Skeletal muscle satellite cell (primary cell): ENCODE measurements around the gene SNX12.

Experiments
- H3K27me3 ChIP-seq: 2 replicates; pipeline ENCODE4 v1.7.0; 2013; ENCODE audit warnings: low read length; ENCODE audit not compliant: control insufficient read depth, insufficient read depth
- H3K36me3 ChIP-seq: 2 replicates; pipeline ENCODE4 v1.7.0; 2013; ENCODE audit warnings: mild to moderate bottlenecking, control low read depth, low read length; ENCODE audit not compliant: insufficient read depth
- H3K4me1 ChIP-seq: 2 replicates; pipeline ENCODE4 v1.7.0; 2013; ENCODE audit warnings: low read length; ENCODE audit not compliant: control insufficient read depth, insufficient read depth
- H3K4me2 ChIP-seq: 2 replicates; pipeline ENCODE4 v1.7.0; 2013; ENCODE audit warnings: mild to moderate bottlenecking, low read length
- H3K4me3 ChIP-seq: 2 replicates; pipeline ENCODE4 v1.7.0; 2013; ENCODE audit warnings: low read length
- H3K9ac ChIP-seq: 2 replicates; pipeline ENCODE4 v1.7.0; 2013; ENCODE audit warnings: mild to moderate bottlenecking, low read depth, low read length, moderate library complexity
- H3K9me3 ChIP-seq: replicated peaks from 2 replicates; pipeline ENCODE4 v1.7.0; 2013; ENCODE audit warnings: mild to moderate bottlenecking, control low read depth, low read length

The SNX12 gene

GRCh38 chrX:71102292-71102691 lies 34.2 kb upstream of the SNX12 start:
- Histone ChIP-seq H3K4me2 (no peak overlapping the region), H3K36me3 (no peaks in the 10 kb centered on the region), H3K4me3 (no peak overlapping the region), H3K9ac (no peak overlapping the region), H3K4me1 (peaks cover 7% of the 10 kb centered on the region), H3K27me3 (peaks cover 3% of the 10 kb centered on the region), H3K9me3 (no peaks in the 10 kb centered on the region)

GRCh38 chrX:71100581-71101505 lies 32.7 kb upstream of the SNX12 start:
- H3K9me3 ChIP-seq: no peaks in the 10 kb centered on the region
- H3K9ac ChIP-seq: no peak overlapping the region
- no peaks in the 10 kb centered on the region for H3K36me3 ChIP-seq
- H3K27me3 ChIP-seq: peaks cover 3% of the 10 kb centered on the region
- no peak overlapping the region for H3K4me3 ChIP-seq
- H3K4me2 ChIP-seq: no peak overlapping the region
- H3K4me1 ChIP-seq: peaks cover 7% of the 10 kb centered on the region

GRCh38 chrX:71099736-71100135 lies 31.6 kb upstream of the SNX12 start:
- Histone ChIP-seq H3K27me3 (peaks cover 3% of the 10 kb centered on the region), H3K4me2 (no peak overlapping the region), H3K4me1 (peaks cover 7% of the 10 kb centered on the region), H3K9me3 (no peaks in the 10 kb centered on the region), H3K9ac (no peak overlapping the region), H3K4me3 (no peak overlapping the region), H3K36me3 (no peaks in the 10 kb centered on the region)

- H3K4me1 ChIP-seq: peaks cover 7% of the 10 kb centered on the region
- H3K4me3 ChIP-seq: no peak overlapping the region
- no peaks in the 10 kb centered on the region for H3K27me3 ChIP-seq
- no peak overlapping the region for H3K9ac ChIP-seq
- no peak overlapping the region for H3K4me2 ChIP-seq
- H3K9me3 ChIP-seq: no peaks in the 10 kb centered on the region
- no peaks in the 10 kb centered on the region for H3K36me3 ChIP-seq
These were observed 30.9 kb upstream of the SNX12 start for GRCh38 chrX:71098951-71099506.

GRCh38 chrX:71098302-71098701 lies 30.2 kb upstream of the SNX12 start:
- Histone ChIP-seq H3K36me3 (no peaks in the 10 kb centered on the region), H3K4me1 (peaks cover 3% of the 10 kb centered on the region), H3K4me2 (no peak overlapping the region), H3K9me3 (no peaks in the 10 kb centered on the region), H3K27me3 (no peaks in the 10 kb centered on the region), H3K4me3 (no peak overlapping the region), H3K9ac (no peak overlapping the region)

- H3K4me2 ChIP-seq: peak overlapping the region; percentile 89
- no peaks in the 10 kb centered on the region for H3K36me3 ChIP-seq
- H3K4me1 ChIP-seq: no peaks in the 10 kb centered on the region
- peak overlapping the region; percentile 84 for H3K4me3 ChIP-seq
- H3K9me3 ChIP-seq: no peaks in the 10 kb centered on the region
- H3K9ac ChIP-seq: peak overlapping the region; percentile 57
- no peaks in the 10 kb centered on the region for H3K27me3 ChIP-seq
These were observed 28.6 kb upstream of the SNX12 start for GRCh38 chrX:71096760-71097032.

GRCh38 chrX:71095981-71096759 lies 28.0 kb upstream of the SNX12 start:
- peak overlapping the region; percentile 89 for H3K4me2 ChIP-seq
- H3K9me3 ChIP-seq: no peaks in the 10 kb centered on the region
- H3K27me3 ChIP-seq: no peaks in the 10 kb centered on the region
- H3K4me1 ChIP-seq: no peaks in the 10 kb centered on the region
- peak overlapping the region; percentile 84 for H3K4me3 ChIP-seq
- peak overlapping the region; percentile 57 for H3K9ac ChIP-seq
- no peaks in the 10 kb centered on the region for H3K36me3 ChIP-seq

- H3K27me3 ChIP-seq: no peaks in the 10 kb centered on the region
- no peaks in the 10 kb centered on the region for H3K4me1 ChIP-seq
- no peaks in the 10 kb centered on the region for H3K9me3 ChIP-seq
- peak within 1 kb of the TSS; percentile 75 for H3K9ac ChIP-seq
- peak within 1 kb of the TSS; percentile 89 for H3K4me2 ChIP-seq
- H3K4me3 ChIP-seq: peak within 1 kb of the TSS; percentile 84
- H3K36me3 ChIP-seq: no peaks in the 10 kb centered on the region
These were observed 27.4 kb upstream of the SNX12 start, which contains the start of gene FOXO4 for GRCh38 chrX:71095555-71095980. Gene FOXO4 (plus strand): TSS chrX:71095851. CDS start chrX:71096529, 678 bp downstream.

GRCh38 chrX:71095033-71095432 lies 26.9 kb upstream of the SNX12 start:
- Histone ChIP-seq H3K4me2 (peak overlapping the region; percentile 78), H3K9ac (peak overlapping the region; percentile 75), H3K27me3 (no peaks in the 10 kb centered on the region), H3K4me3 (peak overlapping the region; percentile 84), H3K36me3 (no peaks in the 10 kb centered on the region), H3K4me1 (no peaks in the 10 kb centered on the region), H3K9me3 (no peaks in the 10 kb centered on the region)

- Histone ChIP-seq H3K9ac (no peak overlapping the region), H3K9me3 (no peaks in the 10 kb centered on the region)
These were observed 23.1 kb upstream of the SNX12 start for GRCh38 chrX:71091263-71091662.

GRCh38 chrX:71085900-71086299 lies 17.8 kb upstream of the SNX12 start:
- Histone ChIP-seq H3K9me3 (no peaks in the 10 kb centered on the region), H3K4me1 (no peaks in the 10 kb centered on the region)

More at GRCh38 chrX:71091263-71091662, 23.1 kb upstream of the SNX12 start:
- Histone ChIP-seq H3K36me3 (no peaks in the 10 kb centered on the region), H3K4me2 (no peak overlapping the region), H3K4me3 (no peak overlapping the region), H3K27me3 (no peaks in the 10 kb centered on the region), H3K4me1 (no peaks in the 10 kb centered on the region)

More at GRCh38 chrX:71085900-71086299, 17.8 kb upstream of the SNX12 start:
- Histone ChIP-seq H3K4me3 (no peak overlapping the region), H3K9ac (no peak overlapping the region), H3K36me3 (no peaks in the 10 kb centered on the region), H3K4me2 (no peak overlapping the region), H3K27me3 (peaks cover 4% of the 10 kb centered on the region)
